ENCODE results near the gene FGD5. TPM values are rescaled to one million over a fixed set of nuclear protein-coding genes. Genes with fewer than 3 reads are reported as not detected.
A peak's percentile ranks its signal among the peaks of the same experiment; 100 is the strongest.

Gene FGD5
- total RNA-seq, 1 donor from 2014 or later: 62.5 TPM

- DNase-seq (ENCODE audit: low spot score): no peak
Measured at GRCh38 chr3:14933820-14934425, 115.2 kb downstream of the FGD5 start.

GRCh38 chr3:14935592-14936345 lies 117.0 kb downstream of the FGD5 start:
- DNase-seq (ENCODE audit: low spot score): no peak

- no peak for DNase-seq (ENCODE audit: low spot score)
Measured at GRCh38 chr3:14938954-14939353, 120.2 kb downstream of the FGD5 start.

GRCh38 chr3:14941871-14942270 lies 123.1 kb downstream of the FGD5 start:
- DNase-seq (ENCODE audit: low spot score): no peak

GRCh38 chr3:14943042-14943441 lies 124.3 kb downstream of the FGD5 start:
- DNase-seq (ENCODE audit: low spot score): no peak

GRCh38 chr3:14946236-14946635 lies 127.5 kb downstream of the FGD5 start:
- DNase-seq (ENCODE audit: low spot score): no peak

GRCh38 chr3:14946739-14947099 lies 128.0 kb downstream of the FGD5 start:
- no peak for DNase-seq (ENCODE audit: low spot score)

GRCh38 chr3:14947100-14947885 lies 128.5 kb downstream of the FGD5 start, which contains the start of gene NR2C2:
Gene NR2C2 (plus strand): TSS chr3:14947583. CDS start chr3:15003915, 56,332 bp downstream.
- DNase-seq (ENCODE audit: low spot score): peak; percentile 89

GRCh38 chr3:14947886-14948608 lies 129.3 kb downstream of the FGD5 start:
- peak; percentile 97 for DNase-seq (ENCODE audit: low spot score)

GRCh38 chr3:14948609-14949038 lies 129.9 kb downstream of the FGD5 start:
- no peak for DNase-seq (ENCODE audit: low spot score)

GRCh38 chr3:14949126-14949525 lies 130.4 kb downstream of the FGD5 start:
- no peak for DNase-seq (ENCODE audit: low spot score)

- DNase-seq (ENCODE audit: low spot score): no peak
Measured at GRCh38 chr3:14950274-14950673, 131.5 kb downstream of the FGD5 start.

GRCh38 chr3:14957153-14957552 lies 138.4 kb downstream of the FGD5 start:
- DNase-seq (ENCODE audit: low spot score): no peak

GRCh38 chr3:14957925-14958324 lies 139.2 kb downstream of the FGD5 start:
- no peak for DNase-seq (ENCODE audit: low spot score)

- no peak for DNase-seq (ENCODE audit: low spot score)
Measured at GRCh38 chr3:14959359-14959943, 140.7 kb downstream of the FGD5 start.

- DNase-seq (ENCODE audit: low spot score): no peak
Measured at GRCh38 chr3:14962762-14963161, 144.0 kb downstream of the FGD5 start.

GRCh38 chr3:14967285-14967684 lies 148.5 kb downstream of the FGD5 start:
- no peak for DNase-seq (ENCODE audit: low spot score)

- DNase-seq (ENCODE audit: low spot score): no peak
Measured at GRCh38 chr3:14969671-14970070, 150.9 kb downstream of the FGD5 start.

- no peak for DNase-seq (ENCODE audit: low spot score)
Measured at GRCh38 chr3:14976317-14976716, 157.6 kb downstream of the FGD5 start.

GRCh38 chr3:14980689-14981088 lies 161.9 kb downstream of the FGD5 start:
- DNase-seq (ENCODE audit: low spot score): no peak

Data from mucosa of gallbladder (tissue), 1 donor.